ENCODE data around the gene FOXQ1. TPM values are rescaled to one million over a fixed set of nuclear protein-coding genes. Genes with fewer than 3 reads are reported as not detected.

Gene FOXQ1
- total and polyA plus RNA-seq, 2 of the 13 experiments (the other 11 are each of a cell fraction or from before 2014, with no cell fraction given), result 35.2 to 39.8 TPM

DNA sequence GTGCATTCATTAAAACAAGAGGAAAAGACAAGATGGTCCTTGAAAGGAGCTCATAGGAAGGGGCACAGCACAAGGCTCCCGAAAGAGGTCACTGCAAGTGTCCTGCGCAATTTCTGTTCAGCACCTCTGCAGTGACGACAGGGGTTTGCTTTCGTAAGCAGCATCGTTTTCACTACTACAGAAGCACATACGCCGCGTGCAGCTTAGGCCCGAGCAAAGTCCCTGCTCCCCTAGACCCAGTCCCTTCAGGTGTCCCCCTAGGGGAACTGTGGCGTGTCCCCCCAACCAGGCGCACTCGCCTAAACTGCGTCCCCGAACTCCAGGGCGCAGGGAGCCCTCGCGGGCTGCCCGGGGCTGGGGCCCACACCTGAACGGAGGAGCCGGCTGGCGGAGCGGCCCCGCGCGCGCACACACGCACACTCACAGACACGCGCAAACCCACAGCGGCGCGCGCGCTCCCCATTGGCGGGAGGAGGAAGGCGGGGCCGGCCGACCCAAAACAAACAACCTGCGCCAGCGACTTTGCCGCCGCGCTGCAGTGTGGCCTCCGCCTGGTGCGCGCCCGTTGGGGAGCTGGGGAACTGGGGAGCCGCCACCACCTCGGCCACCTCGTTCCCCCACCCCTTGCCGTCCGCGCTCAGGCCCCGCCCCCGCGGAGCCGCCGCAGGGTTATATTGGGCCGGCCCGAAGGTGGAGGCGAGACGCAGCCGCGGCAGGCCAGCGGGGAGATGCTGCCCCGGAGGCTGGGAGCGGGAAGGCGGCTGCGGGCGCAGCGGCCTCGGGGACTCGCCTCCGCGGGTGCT is at the start of gene FOXQ1 (continued):
- TF ChIP-seq, protein P1, sequence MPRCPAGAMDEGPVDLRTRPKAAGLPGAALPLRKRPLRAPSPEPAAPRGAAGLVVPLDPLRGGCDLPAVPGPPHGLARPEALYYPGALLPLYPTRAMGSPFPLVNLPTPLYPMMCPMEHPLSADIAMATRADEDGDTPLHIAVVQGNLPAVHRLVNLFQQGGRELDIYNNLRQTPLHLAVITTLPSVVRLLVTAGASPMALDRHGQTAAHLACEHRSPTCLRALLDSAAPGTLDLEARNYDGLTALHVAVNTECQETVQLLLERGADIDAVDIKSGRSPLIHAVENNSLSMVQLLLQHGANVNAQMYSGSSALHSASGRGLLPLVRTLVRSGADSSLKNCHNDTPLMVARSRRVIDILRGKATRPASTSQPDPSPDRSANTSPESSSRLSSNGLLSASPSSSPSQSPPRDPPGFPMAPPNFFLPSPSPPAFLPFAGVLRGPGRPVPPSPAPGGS (CRISPR knock-in tag; IDR thresholded peaks at IDR 0.05), result peak; percentile 88; the same call in 1 of the 2 replicates
- peak; percentile 84 for TF ChIP-seq ZNF777 (CRISPR knock-in tag; IDR thresholded peaks at IDR 0.05)
- TF ChIP-seq ZNF225 (CRISPR knock-in tag; IDR thresholded peaks at IDR 0.05), result peak; percentile 90; the same call in 1 of the 2 replicates
- peak; percentile 90 for TF ChIP-seq MTA1 (CRISPR knock-in tag; IDR thresholded peaks at IDR 0.05; ENCODE audit: borderline replicate concordance)
- peak; percentile 90 for TF ChIP-seq ZNF761 (CRISPR knock-in tag; conservative IDR thresholded peaks at IDR 0.05)
- TF ChIP-seq, protein P2, sequence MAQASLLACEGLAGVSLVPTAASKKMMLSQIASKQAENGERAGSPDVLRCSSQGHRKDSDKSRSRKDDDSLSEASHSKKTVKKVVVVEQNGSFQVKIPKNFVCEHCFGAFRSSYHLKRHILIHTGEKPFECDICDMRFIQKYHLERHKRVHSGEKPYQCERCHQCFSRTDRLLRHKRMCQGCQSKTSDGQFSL (CRISPR knock-in tag; IDR thresholded peaks at IDR 0.05), result peak; percentile 29; the same call in 1 of the 2 replicates
- no peak; the same call in 1 of the 2 replicates for TF ChIP-seq PAWR (CRISPR knock-in tag; IDR thresholded peaks at IDR 0.05; ENCODE audit: borderline replicate concordance)
- peak; percentile 95 for TF ChIP-seq MED1 (CRISPR knock-in tag; IDR thresholded peaks at IDR 0.05)
- TF ChIP-seq ZNF772 (CRISPR knock-in tag; IDR thresholded peaks at IDR 0.05), result peak; percentile 87
- peak; percentile 76; the same call in 1 of the 2 replicates for TF ChIP-seq ZNF549 (CRISPR knock-in tag; IDR thresholded peaks at IDR 0.05)
- peak; percentile 17; the same call in 1 of the 2 replicates for TF ChIP-seq ZNF317 (CRISPR knock-in tag; IDR thresholded peaks at IDR 0.05)
- peak; percentile 89; the same call in 1 of the 2 replicates for TF ChIP-seq GLI4 (CRISPR knock-in tag; IDR thresholded peaks at IDR 0.05; ENCODE audit: borderline replicate concordance)
- 0 out of 2 replicates have a peak, but pooled peaks have one; percentile 31 for TF ChIP-seq ZFP82 (CRISPR knock-in tag; IDR thresholded peaks at IDR 0.05; ENCODE audit: borderline replicate concordance)
- peak; percentile 85; the same call in 1 of the 2 replicates for TF ChIP-seq ZSCAN20 (CRISPR knock-in tag; IDR thresholded peaks at IDR 0.05; ENCODE audit: borderline replicate concordance)
- 0 out of 2 replicates have a peak, but pooled peaks have one; percentile 14 for TF ChIP-seq ZNF878 (CRISPR knock-in tag; IDR thresholded peaks at IDR 0.05)
- TF ChIP-seq, protein P3, sequence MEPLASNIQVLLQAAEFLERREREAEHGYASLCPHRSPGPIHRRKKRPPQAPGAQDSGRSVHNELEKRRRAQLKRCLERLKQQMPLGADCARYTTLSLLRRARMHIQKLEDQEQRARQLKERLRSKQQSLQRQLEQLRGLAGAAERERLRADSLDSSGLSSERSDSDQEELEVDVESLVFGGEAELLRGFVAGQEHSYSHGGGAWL (CRISPR knock-in tag; IDR thresholded peaks at IDR 0.05), result peak; percentile 78
- TF ChIP-seq RAD21 (CRISPR knock-in tag; IDR thresholded peaks at IDR 0.05), result peak; percentile 84
- peak; percentile 49 for TF ChIP-seq TBP (CRISPR knock-in tag; IDR thresholded peaks at IDR 0.05)
- TF ChIP-seq ZNF224 (CRISPR knock-in tag; IDR thresholded peaks at IDR 0.05), result no peak; the same call in 1 of the 2 replicates
- TF ChIP-seq REPIN1 (CRISPR knock-in tag; IDR thresholded peaks at IDR 0.05; ENCODE audit: borderline replicate concordance, low read depth), result peak; percentile 100
- TF ChIP-seq RELA (CRISPR knock-in tag; IDR thresholded peaks at IDR 0.05), result peak; percentile 82
- TF ChIP-seq ZNF713 (CRISPR knock-in tag; IDR thresholded peaks at IDR 0.05), result no peak; the same call in 1 of the 2 replicates
- TF ChIP-seq ZNF12 (CRISPR knock-in tag; IDR thresholded peaks at IDR 0.05), result peak; percentile 57
- peak; percentile 16; the same call in 1 of the 2 replicates for TF ChIP-seq CHCHD3 (CRISPR knock-in tag; IDR thresholded peaks at IDR 0.05)
- TF ChIP-seq ZSCAN22 (CRISPR knock-in tag; IDR thresholded peaks at IDR 0.05), result peak; percentile 94
- peak; percentile 89; the same call in 1 of the 2 replicates for TF ChIP-seq ZNF431 (CRISPR knock-in tag; IDR thresholded peaks at IDR 0.05; ENCODE audit: borderline replicate concordance, low read depth)
